Coronary artery (tissue), 2 donors: ENCODE results near the gene HNF4A.

Experiments used
- DNase-seq: peaks from one replicate; pipeline ENCODE4 v3.0.0-alpha.2; 2017; ENCODE audit warnings: low spot score
- H3K27ac ChIP-seq, 2 donors: fragments of 200-600 bp; sonication (generic); one replicate each; pipeline ENCODE4 v1.5.1; 2016 to 2019
- H3K4me3 ChIP-seq: fragments of 200-600 bp; sonication (generic); 2 replicates; pipeline ENCODE4 v1.5.1; 2016; ENCODE audit warnings: mild to moderate bottlenecking, moderate library complexity
- TF ChIP-seq, protein P1 (sequence below): fragments of 200-600 bp; sonication (generic); IDR thresholded peaks from one replicate; pipeline ENCODE4 v1.5.1; 2019; ENCODE audit warnings: antibody characterized with exemption

The HNF4A gene

DNA sequence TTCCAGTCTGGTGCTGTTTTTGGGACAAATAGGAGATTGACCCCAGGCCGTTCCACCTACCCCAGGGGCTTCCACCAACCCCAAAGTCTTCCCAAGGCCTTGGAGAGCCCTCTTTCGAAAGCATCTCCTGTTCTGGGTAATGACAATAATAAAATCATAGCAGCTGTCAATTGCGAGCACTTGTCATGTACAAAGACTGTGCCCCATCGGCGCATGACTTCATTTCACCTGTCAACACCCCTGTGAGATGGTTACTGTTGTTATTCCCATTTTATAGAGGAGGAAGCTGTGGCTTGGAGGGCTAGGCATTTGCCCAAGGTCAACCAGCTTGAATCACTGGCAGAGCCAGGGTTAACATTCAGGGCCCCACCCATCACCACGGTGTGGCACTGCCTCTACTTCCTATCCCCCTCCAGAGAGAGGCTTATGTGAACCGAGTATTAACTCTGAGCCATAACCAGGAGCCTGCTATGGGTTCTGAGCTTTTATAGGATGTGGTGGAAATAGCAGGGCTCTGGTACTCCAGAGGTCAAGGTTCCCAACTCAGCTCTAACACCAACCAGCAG is 51.2 kb downstream of the HNF4A start:
- TF ChIP-seq, protein P1, sequence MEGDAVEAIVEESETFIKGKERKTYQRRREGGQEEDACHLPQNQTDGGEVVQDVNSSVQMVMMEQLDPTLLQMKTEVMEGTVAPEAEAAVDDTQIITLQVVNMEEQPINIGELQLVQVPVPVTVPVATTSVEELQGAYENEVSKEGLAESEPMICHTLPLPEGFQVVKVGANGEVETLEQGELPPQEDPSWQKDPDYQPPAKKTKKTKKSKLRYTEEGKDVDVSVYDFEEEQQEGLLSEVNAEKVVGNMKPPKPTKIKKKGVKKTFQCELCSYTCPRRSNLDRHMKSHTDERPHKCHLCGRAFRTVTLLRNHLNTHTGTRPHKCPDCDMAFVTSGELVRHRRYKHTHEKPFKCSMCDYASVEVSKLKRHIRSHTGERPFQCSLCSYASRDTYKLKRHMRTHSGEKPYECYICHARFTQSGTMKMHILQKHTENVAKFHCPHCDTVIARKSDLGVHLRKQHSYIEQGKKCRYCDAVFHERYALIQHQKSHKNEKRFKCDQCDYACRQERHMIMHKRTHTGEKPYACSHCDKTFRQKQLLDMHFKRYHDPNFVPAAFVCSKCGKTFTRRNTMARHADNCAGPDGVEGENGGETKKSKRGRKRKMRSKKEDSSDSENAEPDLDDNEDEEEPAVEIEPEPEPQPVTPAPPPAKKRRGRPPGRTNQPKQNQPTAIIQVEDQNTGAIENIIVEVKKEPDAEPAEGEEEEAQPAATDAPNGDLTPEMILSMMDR: no peak
- Histone ChIP-seq H3K4me3 (no peak overlapping the region), H3K27ac (no peak overlapping the region)
- no peak for DNase-seq

DNA sequence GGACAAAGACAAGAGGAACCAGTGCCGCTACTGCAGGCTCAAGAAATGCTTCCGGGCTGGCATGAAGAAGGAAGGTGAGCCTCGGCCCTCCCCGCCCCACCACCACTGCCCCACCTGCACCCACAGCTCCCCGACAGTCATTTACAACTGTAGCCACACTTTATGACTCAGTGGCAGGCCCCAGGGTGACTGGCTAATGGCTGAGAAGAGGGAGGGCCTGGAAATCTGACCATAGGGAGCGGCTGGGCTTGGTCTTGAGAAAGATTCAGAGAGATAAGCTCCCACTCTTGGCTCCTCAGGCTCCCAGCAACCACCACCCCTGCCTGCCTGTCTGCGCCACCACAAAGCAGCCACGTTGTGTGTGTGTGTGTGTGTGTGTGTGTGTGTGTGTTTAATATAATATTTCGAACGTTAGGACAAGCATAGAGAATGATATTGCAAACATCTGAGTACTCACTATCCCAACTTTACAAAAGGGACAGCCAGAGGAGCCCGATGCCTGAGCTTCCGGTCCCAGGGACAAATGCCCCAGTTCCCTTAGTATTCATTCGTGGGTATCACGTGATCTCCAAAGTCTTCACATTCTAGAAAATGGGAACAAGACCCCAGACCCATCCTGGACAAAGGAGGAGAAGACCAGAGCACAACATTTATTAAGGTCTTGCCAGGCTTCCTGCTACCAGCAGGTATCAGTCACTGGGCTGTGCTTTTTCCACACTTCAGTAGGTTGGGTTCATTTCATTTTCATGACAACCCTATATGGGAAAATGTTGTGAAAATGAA is 52.1 kb downstream of the HNF4A start:
- H3K27ac ChIP-seq: no peak overlapping the region
- no peak for DNase-seq
- TF ChIP-seq, protein P1: no peak

DNA sequence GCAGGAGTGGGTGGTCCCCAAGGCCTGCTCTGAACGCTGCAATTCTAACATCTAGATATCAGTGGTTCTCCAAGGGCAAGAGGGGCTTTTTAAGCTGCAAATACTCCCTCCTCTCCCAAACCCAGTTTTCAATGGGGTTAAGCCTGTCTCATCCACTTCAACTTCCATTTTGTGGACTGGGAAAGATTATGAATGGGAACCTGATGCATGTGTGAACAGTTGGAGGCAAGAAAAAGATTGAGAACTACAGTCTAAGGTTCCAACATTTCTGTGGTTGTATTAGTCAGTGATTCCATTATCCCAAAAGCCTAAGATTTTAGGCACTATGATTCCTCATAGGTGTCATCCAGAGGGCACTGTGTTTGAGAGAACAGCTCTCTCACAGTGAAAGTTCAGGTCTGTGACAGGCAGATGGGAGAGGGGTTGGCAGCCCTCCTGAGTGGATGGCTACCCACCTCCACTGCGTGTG is 53.7 kb downstream of the HNF4A start:
- no peak overlapping the region for H3K4me3 ChIP-seq
- TF ChIP-seq, protein P1: no peak
- H3K27ac ChIP-seq: no peak overlapping the region
- DNase-seq: no peak

More for the DNA sequence above, 52.1 kb downstream of the HNF4A start:
- H3K4me3 ChIP-seq: no peak overlapping the region

DNA sequence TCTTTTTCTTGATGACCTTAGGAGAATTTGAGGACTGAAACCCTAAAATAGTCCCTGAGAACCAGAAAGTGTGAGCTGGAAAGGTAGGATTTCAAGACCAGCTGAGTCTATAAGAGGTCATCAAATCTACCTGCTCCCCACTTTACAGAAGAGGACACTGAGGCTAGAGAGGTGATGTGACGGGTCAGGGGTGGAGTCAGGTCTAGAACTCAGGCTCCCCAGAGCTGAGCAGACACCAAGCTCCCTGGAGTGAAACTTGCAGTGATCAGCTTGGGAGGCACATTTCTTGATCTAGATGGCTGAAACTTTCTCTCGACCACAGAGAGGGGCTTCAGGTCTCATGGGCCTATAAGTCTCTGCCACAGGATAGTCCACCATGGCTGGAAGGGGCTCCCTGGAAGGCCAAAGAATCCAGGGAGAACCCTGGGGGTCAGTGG is 55.1 kb downstream of the HNF4A start:
- no peak overlapping the region for H3K27ac ChIP-seq
- no peak for DNase-seq
- TF ChIP-seq, protein P1: no peak
- no peak overlapping the region for H3K4me3 ChIP-seq

DNA sequence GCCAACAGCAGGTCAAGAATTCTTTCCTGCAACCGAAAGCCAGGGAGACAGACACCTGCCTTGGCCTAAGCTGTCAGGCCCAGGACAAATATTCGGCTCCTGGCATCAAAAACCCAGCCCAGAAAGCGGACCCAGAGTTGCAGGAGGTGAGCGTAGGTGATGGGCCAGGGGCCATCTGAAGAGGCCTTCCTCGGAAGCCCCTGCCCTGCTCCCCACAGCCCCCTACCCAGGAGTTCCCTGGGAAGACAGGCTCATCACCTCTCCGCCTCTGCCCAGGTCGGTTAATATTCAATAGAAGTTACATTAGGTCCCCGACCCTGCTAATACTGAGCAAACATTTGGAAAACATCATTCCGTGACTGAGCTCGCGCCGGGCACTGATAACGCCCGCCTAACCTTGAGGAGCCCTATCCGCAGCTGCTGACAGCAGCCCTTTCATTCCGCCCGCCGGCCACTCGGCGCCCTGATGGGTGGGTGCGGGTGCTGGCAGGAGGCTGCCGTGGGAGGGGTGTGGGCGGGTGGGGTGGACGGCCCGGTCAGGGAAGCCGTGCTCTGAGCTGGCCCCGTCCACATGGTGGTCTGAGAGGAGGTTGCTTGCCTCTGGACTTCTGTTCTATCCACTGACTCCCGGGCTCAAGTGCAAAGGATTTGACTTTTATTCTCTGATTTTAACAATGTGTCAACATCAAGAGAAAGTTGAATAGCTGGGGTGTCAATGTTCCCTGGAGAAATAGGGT is 55.7 kb downstream of the HNF4A start:
- Histone ChIP-seq H3K4me3 (no peak overlapping the region), H3K27ac (no peak overlapping the region)
- DNase-seq: no peak
- TF ChIP-seq, protein P1: no peak

DNA sequence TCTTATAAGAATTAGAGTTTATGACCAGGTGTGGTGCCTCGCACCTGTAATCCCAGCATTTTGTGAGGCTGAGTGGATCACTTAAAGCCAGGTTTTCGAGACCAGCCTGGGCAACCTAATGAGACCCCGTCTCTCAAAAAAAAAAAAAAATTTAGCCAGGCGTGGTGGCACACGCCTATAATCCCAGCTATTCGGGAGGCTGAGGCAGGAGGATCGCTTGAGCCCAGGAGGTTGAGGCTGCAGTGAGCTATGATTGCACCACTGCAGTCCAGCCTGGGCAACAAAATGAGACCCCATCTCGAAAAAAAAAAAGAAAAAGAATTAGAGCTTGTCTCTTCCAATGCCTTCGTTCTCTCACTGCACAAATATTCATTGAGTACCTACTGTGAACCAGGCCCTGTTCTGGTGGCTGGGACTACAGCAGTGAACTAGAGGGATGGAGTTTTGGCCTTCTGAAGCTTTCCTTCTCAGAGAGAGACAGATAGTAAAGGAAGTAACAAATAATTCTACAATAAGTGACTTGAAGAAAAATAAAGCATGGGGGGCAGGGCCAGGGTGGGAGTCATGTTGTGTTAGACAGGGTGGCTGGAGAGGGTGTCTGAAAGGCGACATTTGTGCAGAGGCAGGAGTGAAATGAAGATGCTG is 56.4 kb downstream of the HNF4A start:
- no peak overlapping the region for H3K4me3 ChIP-seq
- no peak overlapping the region for H3K27ac ChIP-seq
- TF ChIP-seq, protein P1: no peak
- DNase-seq: no peak
